ENCODE data around the gene TJP2. TPM values are rescaled to one million over a fixed set of nuclear protein-coding genes. Genes with fewer than 3 reads are reported as not detected.

The TJP2 gene
- total and polyA plus RNA-seq, 4 experiments from 2014 or later: 2.4 to 10.3 (median 8.8) TPM

- Mint-ChIP-seq H3K27me3 (no peaks in the 10 kb centered on the region), H3K27ac (no peak overlapping the region), H3K36me3 (no peaks in the 10 kb centered on the region), H3K9me3 (no peaks in the 10 kb centered on the region), H3K4me3 (no peak overlapping the region), H3K4me1 (peaks cover 0 to 5% (median 0%) of the 10 kb centered on the region in 4 donors)
- ChIA-PET CTCF (ENCODE audit: partially characterized antibody) (interaction anchor here (0.5 to 2.6 kb wide), 2 partner anchors 13 to 93 kb away, joined by 4 to 11 read pairs; no protein-coding TSS in a partner anchor), POLR2A (ENCODE audit: partially characterized antibody) (no interaction called here)
- no peak overlapping the region for H3K27ac ChIP-seq (ENCODE audit: low read depth, low read length)
- H3K4me1 ChIP-seq (ENCODE audit: insufficient read depth, low read length): no peaks in the 10 kb centered on the region
- intact Hi-C loops (cut with micrococcal nuclease): no loop called here
- H3K27me3 ChIP-seq (ENCODE audit: insufficient read depth, low read length): no peaks in the 10 kb centered on the region
- H3K4me3 ChIP-seq (ENCODE audit: low read length in 2 of 2): no peak overlapping the region
- no peaks in the 10 kb centered on the region for H3K36me3 ChIP-seq (ENCODE audit: insufficient read depth, low read length)
- H3K9me3 ChIP-seq (ENCODE audit: control insufficient read depth in 1 of 2, low read length in 2 of 2): no peaks in the 10 kb centered on the region
- no peak for DNase-seq
These were observed 32.0 kb downstream of the TJP2 start for GRCh38 chr9:69206047-69206446.

DNA sequence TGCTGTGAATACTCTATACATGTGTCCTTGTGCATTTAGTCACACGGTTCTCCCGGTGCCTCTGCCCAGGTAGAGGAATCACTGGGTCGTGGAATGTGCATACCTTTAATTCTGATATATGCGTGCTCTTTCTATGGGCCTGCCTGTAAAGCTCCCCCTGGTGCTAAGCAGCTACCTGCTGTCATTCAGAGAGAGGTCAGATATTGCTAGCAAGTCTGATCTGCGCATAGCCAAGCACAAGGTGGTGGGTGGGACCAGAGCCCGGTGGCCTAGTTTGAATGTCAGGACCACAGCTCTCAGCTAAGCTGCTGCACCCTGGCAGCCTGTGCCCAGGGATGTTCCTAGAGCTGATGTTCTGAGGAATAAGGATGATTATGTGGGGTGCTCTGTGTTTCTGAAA, 33.4 kb downstream of the TJP2 start:
- Histone ChIP-seq H3K27ac (ENCODE audit: low read depth, low read length) (no peak overlapping the region), H3K4me3 (ENCODE audit: low read length in 2 of 2) (no peak overlapping the region), H3K4me1 (ENCODE audit: insufficient read depth, low read length) (no peaks in the 10 kb centered on the region), H3K27me3 (ENCODE audit: insufficient read depth, low read length) (no peaks in the 10 kb centered on the region), H3K9me3 (ENCODE audit: control insufficient read depth in 1 of 2, low read length in 2 of 2) (no peaks in the 10 kb centered on the region), H3K36me3 (ENCODE audit: insufficient read depth, low read length) (no peaks in the 10 kb centered on the region)
- intact Hi-C loops (cut with micrococcal nuclease): no loop called here
- ChIA-PET CTCF (ENCODE audit: partially characterized antibody) (interaction anchor here (1.0 to 1.6 kb wide), 3 partner anchors 12 to 151 kb away, joined by 3 to 5 read pairs (median 3); no protein-coding TSS in a partner anchor), POLR2A (ENCODE audit: partially characterized antibody) (no interaction called here)
- Mint-ChIP-seq H3K4me3 (no peak overlapping the region), H3K36me3 (no peaks in the 10 kb centered on the region), H3K9me3 (no peaks in the 10 kb centered on the region), H3K4me1 (no peaks in the 10 kb centered on the region), H3K27ac (no peak overlapping the region), H3K27me3 (no peaks in the 10 kb centered on the region)
- DNase-seq: no peak

- H3K36me3 ChIP-seq (ENCODE audit: insufficient read depth, low read length): no peaks in the 10 kb centered on the region
- H3K27me3 Mint-ChIP-seq: no peaks in the 10 kb centered on the region
- H3K9me3 Mint-ChIP-seq: no peaks in the 10 kb centered on the region
- CTCF ChIA-PET (ENCODE audit: partially characterized antibody): no interaction called here
- no peaks in the 10 kb centered on the region for H3K27me3 ChIP-seq (ENCODE audit: insufficient read depth, low read length)
- no peaks in the 10 kb centered on the region for H3K9me3 ChIP-seq (ENCODE audit: control insufficient read depth in 1 of 2, low read length in 2 of 2)
- no peak overlapping the region for H3K27ac ChIP-seq (ENCODE audit: low read depth, low read length)
- H3K4me3 ChIP-seq (ENCODE audit: low read length in 2 of 2): no peak overlapping the region
- H3K4me1 ChIP-seq (ENCODE audit: insufficient read depth, low read length): no peaks in the 10 kb centered on the region
- intact Hi-C loops (cut with micrococcal nuclease): no loop called here
- no peak overlapping the region for H3K27ac Mint-ChIP-seq
- no peaks in the 10 kb centered on the region for H3K36me3 Mint-ChIP-seq
- H3K4me3 Mint-ChIP-seq: no peak overlapping the region
- no peak for DNase-seq
- POLR2A ChIA-PET (ENCODE audit: partially characterized antibody): no interaction called here
- no peaks in the 10 kb centered on the region for H3K4me1 Mint-ChIP-seq
These were observed 37.5 kb downstream of the TJP2 start for GRCh38 chr9:69211424-69212036.

GRCh38 chr9:69213647-69214046, 39.6 kb downstream of the TJP2 start:
- Mint-ChIP-seq H3K4me1 (no peaks in the 10 kb centered on the region), H3K36me3 (peaks cover under 1 to 3% of the 10 kb centered on the region in 2 donors), H3K27ac (no peak overlapping the region), H3K27me3 (no peaks in the 10 kb centered on the region), H3K9me3 (no peaks in the 10 kb centered on the region), H3K4me3 (no peak overlapping the region)
- no peak overlapping the region for H3K4me3 ChIP-seq (ENCODE audit: low read length in 2 of 2)
- intact Hi-C loops (cut with micrococcal nuclease): no loop called here
- no peak for DNase-seq
- H3K36me3 ChIP-seq (ENCODE audit: insufficient read depth, low read length): no peaks in the 10 kb centered on the region
- ChIA-PET POLR2A (ENCODE audit: partially characterized antibody) (no interaction called here), CTCF (ENCODE audit: partially characterized antibody) (interaction anchor here (1.2 kb wide), 2 partner anchors 19 to 21 kb away, joined by 3 read pairs; no protein-coding TSS in a partner anchor)
- H3K27ac ChIP-seq (ENCODE audit: low read depth, low read length): no peak overlapping the region
- no peaks in the 10 kb centered on the region for H3K27me3 ChIP-seq (ENCODE audit: insufficient read depth, low read length)
- H3K9me3 ChIP-seq (ENCODE audit: control insufficient read depth in 1 of 2, low read length in 2 of 2): no peaks in the 10 kb centered on the region
- no peaks in the 10 kb centered on the region for H3K4me1 ChIP-seq (ENCODE audit: insufficient read depth, low read length)

GRCh38 chr9:69214939-69215338, 40.9 kb downstream of the TJP2 start:
- H3K4me1 ChIP-seq (ENCODE audit: insufficient read depth, low read length): no peaks in the 10 kb centered on the region

DNA sequence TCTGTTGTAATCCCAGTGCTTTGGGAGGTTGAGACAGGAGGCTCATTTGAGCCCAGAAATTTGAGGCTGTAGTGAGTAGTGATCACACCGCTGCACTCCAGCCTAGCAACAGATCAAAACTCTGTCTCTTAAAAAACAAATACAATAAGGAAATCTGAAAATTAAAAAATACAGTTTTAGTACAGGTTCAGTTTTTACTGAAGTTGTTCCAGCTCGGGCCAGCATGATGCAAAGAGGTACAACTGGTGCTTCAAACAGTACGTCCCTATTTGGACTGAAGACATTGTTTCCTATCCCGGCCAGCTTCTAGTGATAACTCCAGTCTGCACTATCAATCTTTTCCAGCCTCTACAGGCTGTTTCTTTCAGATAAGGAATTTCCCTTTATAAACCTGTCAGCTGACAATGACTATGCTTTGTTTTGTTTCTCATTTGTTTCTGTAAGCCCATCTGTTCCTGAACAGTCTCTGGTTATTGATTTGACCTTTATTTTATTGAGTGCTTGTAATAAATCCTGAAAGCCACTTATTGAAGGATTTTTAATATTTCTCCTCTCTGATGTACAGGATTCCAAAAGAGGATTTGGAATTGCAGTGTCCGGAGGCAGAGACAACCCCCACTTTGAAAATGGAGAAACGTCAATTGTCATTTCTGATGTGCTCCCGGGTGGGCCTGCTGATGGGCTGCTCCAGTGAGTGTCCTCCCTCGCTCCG, 41.9 kb downstream of the TJP2 start:
- H3K9me3 ChIP-seq (ENCODE audit: control insufficient read depth in 1 of 2, low read length in 2 of 2): no peaks in the 10 kb centered on the region
- no peak overlapping the region for H3K27ac Mint-ChIP-seq
- ChIA-PET CTCF (ENCODE audit: partially characterized antibody) (interaction anchor here (1.3 kb wide), 1 partner anchor 23 kb away, joined by 4 read pairs; no protein-coding TSS in a partner anchor), POLR2A (ENCODE audit: partially characterized antibody) (no interaction called here)
- H3K4me3 ChIP-seq (ENCODE audit: low read length in 2 of 2): no peak overlapping the region
- peaks cover 6 to 8% of the 10 kb centered on the region in 2 donors for H3K36me3 Mint-ChIP-seq
- no peaks in the 10 kb centered on the region for H3K4me1 ChIP-seq (ENCODE audit: insufficient read depth, low read length)
- no peak overlapping the region for H3K4me3 Mint-ChIP-seq
- no peaks in the 10 kb centered on the region for H3K4me1 Mint-ChIP-seq
- H3K36me3 ChIP-seq (ENCODE audit: insufficient read depth, low read length): no peaks in the 10 kb centered on the region
- no peaks in the 10 kb centered on the region for H3K27me3 ChIP-seq (ENCODE audit: insufficient read depth, low read length)
- no peaks in the 10 kb centered on the region for H3K27me3 Mint-ChIP-seq
- no peak overlapping the region for H3K27ac ChIP-seq (ENCODE audit: low read depth, low read length)
- no peaks in the 10 kb centered on the region for H3K9me3 Mint-ChIP-seq
- DNase-seq: no peak
- intact Hi-C loops (cut with micrococcal nuclease): no loop called here

More at GRCh38 chr9:69214939-69215338, 40.9 kb downstream of the TJP2 start:
- peaks cover 3 to 4% of the 10 kb centered on the region in 2 donors for H3K36me3 Mint-ChIP-seq
- no peaks in the 10 kb centered on the region for H3K36me3 ChIP-seq (ENCODE audit: insufficient read depth, low read length)
- POLR2A ChIA-PET (ENCODE audit: partially characterized antibody): no interaction called here
- no peaks in the 10 kb centered on the region for H3K27me3 ChIP-seq (ENCODE audit: insufficient read depth, low read length)
- H3K4me3 ChIP-seq (ENCODE audit: low read length in 2 of 2): no peak overlapping the region
- DNase-seq: no peak
- H3K27ac Mint-ChIP-seq: no peak overlapping the region
- no peak overlapping the region for H3K4me3 Mint-ChIP-seq
- no peaks in the 10 kb centered on the region for H3K9me3 Mint-ChIP-seq
- CTCF ChIA-PET (ENCODE audit: partially characterized antibody): interaction anchor here (1.3 kb wide), 1 partner anchor 22 kb away, joined by 4 read pairs; no protein-coding TSS in a partner anchor
- H3K9me3 ChIP-seq (ENCODE audit: control insufficient read depth in 1 of 2, low read length in 2 of 2): no peaks in the 10 kb centered on the region
- no peaks in the 10 kb centered on the region for H3K4me1 Mint-ChIP-seq
- intact Hi-C loops (cut with micrococcal nuclease): no loop called here
- H3K27me3 Mint-ChIP-seq: no peaks in the 10 kb centered on the region
- H3K27ac ChIP-seq (ENCODE audit: low read depth, low read length): no peak overlapping the region

DNA sequence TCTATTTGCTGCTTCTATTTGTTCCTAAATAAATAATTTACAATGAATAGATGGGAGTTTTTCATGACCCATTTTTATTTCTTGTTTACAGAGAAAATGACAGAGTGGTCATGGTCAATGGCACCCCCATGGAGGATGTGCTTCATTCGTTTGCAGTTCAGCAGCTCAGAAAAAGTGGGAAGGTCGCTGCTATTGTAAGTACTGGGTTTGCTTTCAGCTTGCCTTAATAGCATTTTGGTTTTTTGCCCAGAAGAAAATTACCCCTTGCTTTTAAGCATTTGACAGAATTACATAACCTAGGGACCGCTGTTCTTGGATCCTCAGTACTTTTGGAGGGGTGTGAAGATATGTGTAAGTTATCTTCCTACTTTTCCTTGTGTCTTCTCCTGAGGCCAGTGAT, 44.1 kb downstream of the TJP2 start:
- no peak overlapping the region for H3K4me3 Mint-ChIP-seq
- ChIA-PET CTCF (ENCODE audit: partially characterized antibody) (interaction anchor here (1.1 kb wide), 1 partner anchor 16 kb away, joined by 3 read pairs; no protein-coding TSS in a partner anchor), POLR2A (ENCODE audit: partially characterized antibody) (no interaction called here)
- no peaks in the 10 kb centered on the region for H3K9me3 ChIP-seq (ENCODE audit: control insufficient read depth in 1 of 2, low read length in 2 of 2)
- intact Hi-C loops (cut with micrococcal nuclease): no loop called here
- no peak overlapping the region for H3K4me3 ChIP-seq (ENCODE audit: low read length in 2 of 2)
- no peaks in the 10 kb centered on the region for H3K9me3 Mint-ChIP-seq
- no peak for DNase-seq
- no peak overlapping the region for H3K27ac Mint-ChIP-seq
- H3K27me3 Mint-ChIP-seq: no peaks in the 10 kb centered on the region
- no peaks in the 10 kb centered on the region for H3K27me3 ChIP-seq (ENCODE audit: insufficient read depth, low read length)
- H3K36me3 Mint-ChIP-seq: peaks cover 6 to 8% of the 10 kb centered on the region in 2 donors
- H3K4me1 Mint-ChIP-seq: no peaks in the 10 kb centered on the region
- no peaks in the 10 kb centered on the region for H3K36me3 ChIP-seq (ENCODE audit: insufficient read depth, low read length)
- H3K4me1 ChIP-seq (ENCODE audit: insufficient read depth, low read length): no peaks in the 10 kb centered on the region
- no peak overlapping the region for H3K27ac ChIP-seq (ENCODE audit: low read depth, low read length)

Data from CD4-positive, alpha-beta memory T cell (primary cell).